Skeletal muscle satellite cell (primary cell): Measurements from ENCODE around the gene SKAP2.

Experiments used
- H3K27me3 ChIP-seq: 2 replicates; pipeline ENCODE4 v1.7.0; 2013; ENCODE audit warnings: low read length; ENCODE audit not compliant: control insufficient read depth, insufficient read depth
- H3K36me3 ChIP-seq: 2 replicates; pipeline ENCODE4 v1.7.0; 2013; ENCODE audit warnings: mild to moderate bottlenecking, control low read depth, low read length; ENCODE audit not compliant: insufficient read depth
- H3K4me1 ChIP-seq: 2 replicates; pipeline ENCODE4 v1.7.0; 2013; ENCODE audit warnings: low read length; ENCODE audit not compliant: control insufficient read depth, insufficient read depth
- H3K4me2 ChIP-seq: 2 replicates; pipeline ENCODE4 v1.7.0; 2013; ENCODE audit warnings: mild to moderate bottlenecking, low read length
- H3K4me3 ChIP-seq: 2 replicates; pipeline ENCODE4 v1.7.0; 2013; ENCODE audit warnings: low read length
- H3K9ac ChIP-seq: 2 replicates; pipeline ENCODE4 v1.7.0; 2013; ENCODE audit warnings: mild to moderate bottlenecking, low read depth, low read length, moderate library complexity
- H3K9me3 ChIP-seq: replicated peaks from 2 replicates; pipeline ENCODE4 v1.7.0; 2013; ENCODE audit warnings: mild to moderate bottlenecking, control low read depth, low read length

Gene SKAP2

GRCh38 chr7:26868841-26869495 is 4.6 kb upstream of the SKAP2 start:
- Histone ChIP-seq H3K4me3 (no peak overlapping the region), H3K27me3 (no peaks in the 10 kb centered on the region), H3K4me2 (peak overlapping the region; percentile 32), H3K9ac (no peak overlapping the region), H3K36me3 (no peaks in the 10 kb centered on the region), H3K4me1 (peaks cover 12% of the 10 kb centered on the region), H3K9me3 (no peaks in the 10 kb centered on the region)

- Histone ChIP-seq H3K9me3 (no peaks in the 10 kb centered on the region), H3K27me3 (no peaks in the 10 kb centered on the region), H3K4me2 (peak overlapping the region; percentile 93), H3K9ac (peak overlapping the region; percentile 63), H3K36me3 (no peaks in the 10 kb centered on the region), H3K4me3 (peak overlapping the region; percentile 97), H3K4me1 (peaks cover 20% of the 10 kb centered on the region)
Measured at GRCh38 chr7:26865094-26865388, 651 bp upstream of the SKAP2 start.

GRCh38 chr7:26863518-26864308 is 677 bp downstream of the SKAP2 start:
- no peaks in the 10 kb centered on the region for H3K27me3 ChIP-seq
- H3K9ac ChIP-seq = peak overlapping the region; percentile 96
- H3K36me3 ChIP-seq = no peaks in the 10 kb centered on the region
- H3K4me3 ChIP-seq = peak overlapping the region; percentile 97
- peak overlapping the region; percentile 93 for H3K4me2 ChIP-seq
- H3K9me3 ChIP-seq = no peaks in the 10 kb centered on the region
- peaks cover 12% of the 10 kb centered on the region for H3K4me1 ChIP-seq

GRCh38 chr7:26862834-26863233 is 1.6 kb downstream of the SKAP2 start:
- no peaks in the 10 kb centered on the region for H3K36me3 ChIP-seq
- H3K9ac ChIP-seq = no peak overlapping the region
- no peaks in the 10 kb centered on the region for H3K9me3 ChIP-seq
- no peak overlapping the region for H3K4me3 ChIP-seq
- peak overlapping the region; percentile 93 for H3K4me2 ChIP-seq
- no peaks in the 10 kb centered on the region for H3K27me3 ChIP-seq
- peaks cover 8% of the 10 kb centered on the region for H3K4me1 ChIP-seq

- Histone ChIP-seq H3K4me1 (peaks cover 8% of the 10 kb centered on the region), H3K4me3 (no peak overlapping the region), H3K9me3 (no peaks in the 10 kb centered on the region), H3K9ac (no peak overlapping the region), H3K36me3 (no peaks in the 10 kb centered on the region), H3K4me2 (no peak overlapping the region), H3K27me3 (no peaks in the 10 kb centered on the region)
Measured at GRCh38 chr7:26861050-26861449, 3.3 kb downstream of the SKAP2 start.

GRCh38 chr7:26860361-26860760 is 4.0 kb downstream of the SKAP2 start:
- H3K4me3 ChIP-seq = no peak overlapping the region
- H3K4me2 ChIP-seq = no peak overlapping the region
- no peaks in the 10 kb centered on the region for H3K36me3 ChIP-seq
- no peaks in the 10 kb centered on the region for H3K9me3 ChIP-seq
- no peak overlapping the region for H3K9ac ChIP-seq
- H3K27me3 ChIP-seq = no peaks in the 10 kb centered on the region
- peaks cover 8% of the 10 kb centered on the region for H3K4me1 ChIP-seq

- H3K27me3 ChIP-seq = no peaks in the 10 kb centered on the region
- no peaks in the 10 kb centered on the region for H3K36me3 ChIP-seq
- no peak overlapping the region for H3K4me3 ChIP-seq
- H3K9me3 ChIP-seq = no peaks in the 10 kb centered on the region
- no peak overlapping the region for H3K9ac ChIP-seq
- no peak overlapping the region for H3K4me2 ChIP-seq
- H3K4me1 ChIP-seq = peaks cover 8% of the 10 kb centered on the region
Measured at GRCh38 chr7:26859720-26860119, 4.7 kb downstream of the SKAP2 start.

- Histone ChIP-seq H3K36me3 (no peaks in the 10 kb centered on the region), H3K9ac (no peak overlapping the region), H3K4me2 (no peak overlapping the region), H3K27me3 (no peaks in the 10 kb centered on the region), H3K4me3 (no peak overlapping the region), H3K4me1 (peaks cover 8% of the 10 kb centered on the region), H3K9me3 (no peaks in the 10 kb centered on the region)
Measured at GRCh38 chr7:26858735-26859134, 5.7 kb downstream of the SKAP2 start.

- Histone ChIP-seq H3K27me3 (no peaks in the 10 kb centered on the region), H3K4me3 (no peak overlapping the region), H3K36me3 (no peaks in the 10 kb centered on the region), H3K9ac (no peak overlapping the region), H3K4me1 (peaks cover 4% of the 10 kb centered on the region), H3K9me3 (no peaks in the 10 kb centered on the region), H3K4me2 (no peak overlapping the region)
Measured at GRCh38 chr7:26858241-26858715, 6.1 kb downstream of the SKAP2 start.

GRCh38 chr7:26857506-26858240 is 6.7 kb downstream of the SKAP2 start:
- Histone ChIP-seq H3K9ac (no peak overlapping the region), H3K27me3 (no peaks in the 10 kb centered on the region), H3K4me3 (no peak overlapping the region), H3K36me3 (no peaks in the 10 kb centered on the region), H3K4me2 (no peak overlapping the region), H3K9me3 (no peaks in the 10 kb centered on the region), H3K4me1 (no peaks in the 10 kb centered on the region)

GRCh38 chr7:26857170-26857505 is 7.3 kb downstream of the SKAP2 start:
- H3K9me3 ChIP-seq = no peaks in the 10 kb centered on the region
- no peak overlapping the region for H3K4me3 ChIP-seq
- H3K9ac ChIP-seq = no peak overlapping the region
- H3K4me1 ChIP-seq = no peaks in the 10 kb centered on the region
- H3K36me3 ChIP-seq = no peaks in the 10 kb centered on the region
- no peak overlapping the region for H3K4me2 ChIP-seq
- H3K27me3 ChIP-seq = no peaks in the 10 kb centered on the region
